GM21737 (cell line): ENCODE data around the gene SEMA3G.

ENCODE experiments used
- ATAC-seq: cut with Tn5 transposase; IDR thresholded peaks from one replicate; pipeline ENCODE4 v1.9.1; 2021; ENCODE audit warnings: mild to moderate bottlenecking, moderate library complexity; ENCODE audit not compliant: unreplicated experiment

Gene SEMA3G

DNA sequence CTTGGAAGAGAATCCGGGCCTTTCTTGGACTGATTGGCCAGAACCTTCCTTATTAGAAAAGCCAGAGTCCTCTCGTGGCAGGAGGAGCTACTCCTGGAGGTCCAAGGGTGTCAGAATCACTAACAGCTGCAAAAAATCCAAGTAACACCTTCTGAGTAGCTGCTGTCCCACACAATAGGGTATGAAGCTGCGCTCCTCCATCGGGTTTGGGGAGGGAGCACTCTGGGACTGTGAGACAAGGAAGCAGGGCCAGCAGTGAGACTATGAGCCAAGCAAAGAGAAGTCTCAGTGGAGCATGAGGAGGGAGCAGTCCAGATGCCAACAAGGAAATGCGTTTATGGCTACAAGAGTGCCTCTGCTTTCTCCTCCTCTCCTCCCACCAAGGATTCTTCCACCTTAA lies 21.7 kb downstream of the SEMA3G start:
- no peak for ATAC-seq

DNA sequence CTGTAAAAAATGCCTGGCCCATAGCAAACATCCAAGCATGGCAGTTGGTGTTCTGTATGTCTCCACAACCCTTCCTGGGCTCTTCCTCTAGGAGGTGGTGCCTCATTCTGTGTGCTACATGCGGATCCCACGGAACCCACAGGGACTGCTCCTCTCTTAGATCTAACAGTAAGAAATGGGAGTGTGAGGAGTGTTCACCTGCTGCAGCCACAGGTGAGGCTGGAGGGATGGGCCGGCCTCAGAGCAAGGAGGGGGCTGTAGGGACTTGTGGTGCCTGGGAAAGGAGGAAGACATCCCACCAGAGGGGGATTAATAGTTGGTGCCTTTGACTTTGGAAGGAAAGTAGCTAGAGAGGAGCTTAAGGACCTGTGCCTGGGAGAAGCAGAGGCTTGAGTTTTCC lies 22.2 kb downstream of the SEMA3G start:
- no peak for ATAC-seq

DNA sequence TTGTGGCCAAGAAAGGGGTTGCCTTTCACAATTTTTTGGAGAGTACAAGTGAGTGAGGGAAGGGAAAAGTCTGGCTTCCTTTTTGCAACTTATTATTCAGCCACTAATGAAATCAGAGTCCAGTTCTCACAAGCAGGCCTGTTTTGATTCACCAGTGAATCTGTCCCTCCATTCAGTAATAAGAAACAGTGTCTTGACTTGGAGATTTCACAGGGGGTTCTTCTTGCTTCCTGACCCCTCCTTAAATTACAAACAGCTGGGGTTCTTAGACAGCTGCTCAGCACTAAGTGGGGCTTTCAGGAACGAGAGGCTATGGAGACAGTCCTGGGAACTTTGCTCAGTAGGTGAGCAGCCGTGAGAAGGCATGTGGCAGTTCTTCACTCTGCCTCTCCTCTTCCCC lies 24.5 kb downstream of the SEMA3G start:
- ATAC-seq, result no peak

DNA sequence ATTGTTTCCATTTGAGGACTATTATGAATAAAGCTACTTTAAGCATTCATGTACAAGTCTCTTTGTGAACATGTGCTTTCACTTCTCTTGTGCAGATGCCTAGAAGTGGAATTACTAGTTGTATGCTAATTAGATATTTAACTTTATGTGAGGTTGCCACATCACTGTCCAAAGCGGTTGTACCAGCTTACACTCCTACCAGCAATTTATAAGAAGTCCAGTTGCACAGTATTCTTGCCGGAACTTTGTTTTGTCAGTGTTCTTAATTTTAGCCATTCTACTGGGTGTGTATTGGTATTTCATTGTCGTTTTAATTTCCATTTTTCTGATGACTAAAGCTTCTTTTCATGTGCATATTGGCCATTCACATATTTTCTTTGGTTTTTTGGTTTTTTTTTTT lies 29.1 kb downstream of the SEMA3G start:
- no peak for ATAC-seq

DNA sequence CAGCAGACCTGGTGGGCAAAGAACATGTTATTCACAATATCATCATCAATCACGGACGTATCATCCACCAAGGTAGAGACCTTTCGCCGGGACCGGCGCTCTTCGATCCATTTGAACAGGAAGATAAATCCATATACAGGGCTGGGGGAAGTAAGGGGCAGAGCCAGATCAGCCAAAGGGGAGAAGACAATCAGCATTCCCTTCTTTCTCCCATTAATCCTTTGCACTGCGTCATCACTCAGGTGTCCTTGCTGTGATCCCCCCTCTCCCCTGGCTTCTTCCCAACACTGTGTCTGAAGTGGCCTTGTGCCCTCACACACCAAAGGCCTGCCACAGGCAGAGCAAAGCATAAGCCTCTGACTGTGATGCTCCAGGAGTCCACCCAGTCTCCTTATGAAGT lies 36.4 kb downstream of the SEMA3G start:
- ATAC-seq, result no peak

DNA sequence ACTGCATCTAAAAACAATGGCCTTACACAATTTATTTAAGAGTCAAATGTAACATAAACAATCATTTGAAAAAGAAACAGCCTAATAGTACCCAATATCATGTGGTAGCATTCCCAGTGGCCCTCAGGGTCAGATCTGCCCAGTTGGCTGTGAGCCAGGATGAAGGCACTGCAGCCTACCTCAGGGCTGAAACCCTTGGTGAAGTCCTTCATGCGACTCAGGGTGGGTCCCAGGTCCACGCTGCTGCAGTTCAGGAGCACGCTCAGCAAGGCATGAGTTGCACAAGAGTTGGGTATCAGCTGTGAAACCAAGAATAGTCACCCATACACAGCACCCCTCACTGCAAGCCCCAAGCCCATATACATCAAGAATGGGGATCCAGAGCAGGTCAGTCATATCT lies 37.1 kb downstream of the SEMA3G start:
- no peak for ATAC-seq

DNA sequence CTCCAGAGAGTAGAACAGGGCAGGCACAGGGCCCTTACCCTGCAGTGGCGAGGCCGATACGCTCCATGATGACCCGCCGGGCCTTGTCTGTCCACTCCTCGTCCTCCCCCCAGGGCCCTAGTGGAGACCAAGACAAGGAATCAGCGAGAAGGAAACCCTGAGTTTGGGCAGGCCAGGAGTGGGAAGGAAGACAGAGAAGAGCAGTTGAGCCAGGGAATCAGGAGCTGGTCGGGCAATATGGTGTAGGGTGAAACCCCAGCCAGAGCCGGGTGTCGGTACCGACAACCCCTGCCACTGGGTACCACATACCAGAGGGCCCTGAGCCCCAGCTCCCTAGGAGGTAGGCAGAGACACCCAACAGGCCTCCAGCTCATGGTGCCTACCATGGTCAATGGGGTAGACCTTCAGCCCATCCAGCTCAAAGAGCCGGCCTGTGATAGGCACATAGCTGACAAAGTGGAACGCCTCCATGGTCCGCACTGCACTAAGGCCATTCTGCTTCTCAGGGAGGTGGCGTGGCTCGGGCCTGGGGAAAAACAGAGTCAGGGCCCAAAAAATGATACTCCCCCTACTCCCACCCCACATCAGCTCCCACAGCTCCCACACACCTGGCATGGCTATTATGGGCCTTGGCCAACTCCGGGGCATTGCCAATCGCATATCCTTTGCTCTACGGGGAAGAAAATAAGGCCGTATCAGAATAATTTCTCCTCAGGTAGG lies 38.0 kb downstream of the SEMA3G start:
- no peak for ATAC-seq

DNA sequence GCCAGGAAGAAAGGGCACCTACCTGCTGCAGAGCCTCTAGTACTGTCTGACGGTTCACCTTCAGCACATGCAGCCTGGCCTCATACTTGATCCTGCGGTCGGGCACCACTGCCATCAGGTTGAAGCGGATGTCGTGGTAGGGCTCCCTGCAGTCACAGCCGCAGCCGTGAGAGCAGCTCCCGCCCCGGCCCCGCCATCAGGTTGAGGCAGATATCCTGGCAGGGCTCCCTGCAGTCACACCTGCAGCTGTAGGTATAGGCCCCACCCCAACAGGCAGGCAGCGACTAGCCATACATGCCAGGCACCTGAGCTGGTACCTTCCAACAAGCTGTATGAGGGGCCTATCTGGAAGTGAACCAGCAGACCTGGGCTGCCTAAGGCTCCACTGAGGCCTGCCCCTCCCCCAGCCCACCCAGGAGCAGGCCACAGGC lies 38.7 kb downstream of the SEMA3G start:
- ATAC-seq, result no peak

DNA sequence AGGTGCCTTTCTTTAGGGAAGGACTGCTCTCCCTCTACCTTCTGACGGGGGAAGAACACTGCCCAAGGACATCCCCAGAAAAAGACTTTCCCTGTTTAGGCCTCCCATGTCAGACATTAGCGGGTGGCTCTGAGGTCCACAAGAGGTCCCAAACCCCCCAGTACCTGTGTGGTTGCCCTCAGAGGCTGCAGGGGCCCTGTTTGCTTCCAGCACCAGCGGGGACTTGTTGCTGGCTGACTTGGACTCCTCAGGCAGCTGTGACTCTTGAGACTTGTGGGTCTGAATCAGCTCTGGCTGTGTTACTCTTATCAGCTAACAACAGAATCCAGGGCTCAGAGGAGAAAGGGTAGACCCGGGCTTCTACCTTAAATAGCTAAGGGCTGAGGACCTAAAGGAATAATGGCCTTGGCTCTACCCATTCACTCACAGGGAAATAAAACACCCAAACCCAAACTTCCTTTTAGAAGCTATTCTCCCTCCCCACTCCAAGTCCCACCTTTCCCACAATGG lies 39.2 kb downstream of the SEMA3G start:
- no peak for ATAC-seq

DNA sequence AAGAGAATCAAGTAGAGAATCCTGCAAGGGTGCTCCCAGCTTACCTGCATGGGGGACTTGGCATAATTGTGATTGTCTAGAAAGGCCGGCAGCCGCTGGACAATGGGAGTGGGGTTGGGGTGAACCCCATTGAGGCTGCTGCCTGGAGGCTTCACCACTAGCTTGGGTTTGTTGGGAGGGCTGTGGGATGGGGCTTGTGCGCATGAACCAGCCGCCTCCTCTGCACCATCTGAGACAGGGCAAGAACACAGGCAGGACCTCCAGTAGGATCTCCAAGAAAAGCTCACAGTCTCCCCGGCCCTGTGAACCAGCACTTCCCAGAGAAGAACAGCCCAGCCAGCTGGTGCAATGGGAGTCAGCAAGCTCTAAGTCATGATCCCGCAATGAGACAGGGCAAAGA lies 39.8 kb downstream of the SEMA3G start:
- ATAC-seq, result no peak

DNA sequence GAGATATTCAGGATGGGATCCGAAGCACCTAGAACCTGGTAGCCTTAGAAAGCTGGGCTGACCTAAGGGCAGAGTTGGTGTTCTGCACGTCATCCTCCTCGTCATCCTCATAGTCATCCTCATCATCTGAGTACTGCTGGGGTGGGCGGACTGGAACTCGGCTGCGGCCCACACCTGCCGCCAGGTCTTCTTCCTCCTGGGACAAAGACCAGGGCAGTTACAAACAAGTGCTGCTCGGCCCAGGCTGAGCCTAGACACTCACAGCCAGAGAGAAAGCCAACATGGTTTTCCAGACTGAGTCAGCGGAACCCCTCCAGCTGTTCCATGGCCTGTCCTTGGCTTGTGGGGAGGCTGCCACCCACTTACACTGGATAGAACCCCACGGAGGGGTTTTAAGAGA lies 40.5 kb downstream of the SEMA3G start:
- ATAC-seq, result no peak

DNA sequence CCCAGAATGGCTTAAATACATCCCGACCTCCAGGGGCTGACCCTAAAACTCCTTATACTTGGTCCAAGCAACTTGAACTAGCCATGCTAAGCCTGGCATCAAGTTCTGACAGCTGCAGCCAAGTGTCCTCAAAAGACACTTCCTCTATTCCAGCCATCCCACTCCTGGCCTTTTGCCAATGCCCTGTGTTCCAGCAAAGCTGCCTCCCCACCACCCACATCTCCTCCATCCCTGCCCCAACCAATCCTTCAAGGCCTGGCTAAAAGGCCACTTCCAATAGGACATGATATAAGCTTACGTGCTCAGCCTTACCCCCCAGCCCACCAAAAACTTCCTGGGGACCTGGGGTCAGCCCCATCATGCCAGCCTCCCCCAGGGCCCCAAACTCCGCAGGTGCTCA lies 40.9 kb downstream of the SEMA3G start:
- no peak for ATAC-seq

DNA sequence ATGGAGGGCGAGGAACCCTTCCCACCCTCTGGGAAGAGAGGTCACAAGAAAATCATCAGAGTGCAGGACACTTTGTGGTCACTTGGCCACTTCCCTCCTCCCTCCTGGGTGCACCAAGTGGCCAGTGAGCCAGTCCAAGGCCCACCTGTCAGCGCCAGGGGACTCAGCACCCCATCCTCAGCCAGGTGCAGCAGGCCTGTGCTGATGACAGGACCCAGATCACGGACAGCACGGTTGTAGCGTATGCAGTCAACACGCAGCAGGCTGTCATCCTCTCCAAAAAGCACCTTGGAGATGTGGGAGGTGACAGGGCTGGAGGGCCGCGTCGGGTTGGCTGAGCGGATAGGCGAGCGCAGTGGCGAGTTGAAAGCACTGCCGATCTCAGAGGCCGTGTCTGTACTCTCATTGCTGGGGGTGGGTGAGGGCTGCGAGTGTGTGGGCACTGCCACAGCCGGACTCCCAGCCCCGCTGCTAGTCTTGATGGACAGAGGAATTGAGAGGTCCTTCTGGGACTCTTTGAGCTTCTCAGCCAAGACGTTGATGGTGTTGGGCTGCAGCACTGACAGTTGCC lies 41.5 kb downstream of the SEMA3G start:
- no peak for ATAC-seq

DNA sequence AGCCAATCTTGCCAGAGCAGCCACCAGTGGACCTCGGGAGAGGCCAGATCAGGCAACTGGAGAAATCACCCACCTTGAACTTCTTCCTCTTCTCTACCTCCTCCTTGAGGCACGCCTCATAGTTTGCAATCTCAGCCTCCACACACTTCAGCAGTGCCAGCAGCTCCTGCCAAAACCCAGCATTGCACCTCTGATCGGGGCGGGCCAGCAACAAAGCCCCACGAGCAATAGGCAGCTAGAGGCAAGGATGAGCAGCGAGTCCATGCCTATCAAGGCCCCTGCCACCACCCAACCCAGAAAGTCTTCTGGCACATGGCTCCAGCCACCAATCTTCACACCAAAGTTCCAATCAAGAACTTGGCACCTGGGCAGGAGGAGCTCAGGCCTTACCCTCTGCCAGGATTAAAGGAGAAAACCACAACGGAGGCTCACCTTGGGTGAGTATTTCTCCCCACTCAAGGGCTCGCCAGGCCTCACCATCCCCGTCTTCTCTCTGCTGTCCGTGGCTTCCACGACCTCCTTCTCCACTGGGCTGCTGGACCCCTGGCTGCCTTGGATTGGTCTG lies 42.1 kb downstream of the SEMA3G start:
- no peak for ATAC-seq

DNA sequence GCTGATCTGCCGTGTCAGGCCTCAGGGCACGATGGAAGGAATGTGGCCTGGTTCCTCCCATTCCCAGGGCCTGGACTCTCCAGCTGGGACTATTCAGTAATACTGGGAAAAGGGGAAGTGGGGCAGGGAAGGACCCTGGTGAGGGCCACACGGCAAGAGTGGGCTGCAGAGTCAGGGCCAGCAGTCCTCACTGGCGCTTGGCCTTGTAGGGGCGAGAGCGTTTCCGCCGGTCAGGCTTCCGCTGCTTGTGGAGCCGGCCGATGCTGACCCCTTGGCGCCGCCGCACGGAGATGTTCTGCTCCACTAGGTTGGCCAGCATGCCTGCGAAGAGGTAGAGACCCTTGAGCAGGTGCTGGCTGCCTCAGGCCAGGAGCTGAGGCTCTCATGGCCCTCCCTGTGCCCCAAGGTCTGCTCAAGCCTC lies 42.8 kb downstream of the SEMA3G start:
- ATAC-seq, result no peak

DNA sequence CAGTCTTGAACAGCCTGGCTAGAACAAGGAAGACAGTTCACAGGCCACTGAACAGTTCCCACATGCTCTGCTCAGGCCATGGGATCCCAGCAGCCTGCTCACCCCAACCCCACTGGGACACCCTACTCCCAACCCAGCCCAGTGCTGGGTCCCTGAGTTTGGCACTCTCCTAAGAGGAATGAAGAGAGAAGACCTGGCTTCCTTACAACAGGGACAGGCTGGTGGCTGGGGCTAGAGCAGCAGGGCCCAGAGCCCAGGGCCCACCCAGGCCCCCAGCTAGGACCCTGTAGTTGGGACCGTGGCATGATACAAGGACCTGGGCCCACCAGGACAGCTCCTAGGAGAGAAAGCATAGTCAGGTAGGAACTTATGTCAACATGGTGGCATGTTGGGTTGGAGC lies 43.4 kb downstream of the SEMA3G start:
- no peak for ATAC-seq

DNA sequence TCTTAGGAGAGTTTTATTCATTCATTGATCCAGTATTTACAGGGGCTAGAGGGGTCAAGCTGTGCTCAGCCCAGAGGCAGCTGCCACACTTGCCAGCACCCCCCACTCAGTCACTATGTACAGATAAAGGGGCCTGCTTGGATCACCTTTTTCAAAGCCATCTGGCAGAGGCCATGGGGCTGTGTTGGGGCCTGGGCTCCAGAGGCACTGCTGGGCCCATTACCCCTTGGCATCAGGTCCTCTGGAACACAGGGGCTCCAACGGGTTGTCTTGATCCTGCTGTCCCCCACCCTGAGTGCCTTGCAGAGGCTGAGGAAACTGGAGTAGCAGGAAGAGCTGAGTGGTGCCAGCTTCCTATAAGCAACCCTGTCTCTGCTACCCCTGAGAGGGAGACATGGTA lies 43.9 kb downstream of the SEMA3G start:
- no peak for ATAC-seq

DNA sequence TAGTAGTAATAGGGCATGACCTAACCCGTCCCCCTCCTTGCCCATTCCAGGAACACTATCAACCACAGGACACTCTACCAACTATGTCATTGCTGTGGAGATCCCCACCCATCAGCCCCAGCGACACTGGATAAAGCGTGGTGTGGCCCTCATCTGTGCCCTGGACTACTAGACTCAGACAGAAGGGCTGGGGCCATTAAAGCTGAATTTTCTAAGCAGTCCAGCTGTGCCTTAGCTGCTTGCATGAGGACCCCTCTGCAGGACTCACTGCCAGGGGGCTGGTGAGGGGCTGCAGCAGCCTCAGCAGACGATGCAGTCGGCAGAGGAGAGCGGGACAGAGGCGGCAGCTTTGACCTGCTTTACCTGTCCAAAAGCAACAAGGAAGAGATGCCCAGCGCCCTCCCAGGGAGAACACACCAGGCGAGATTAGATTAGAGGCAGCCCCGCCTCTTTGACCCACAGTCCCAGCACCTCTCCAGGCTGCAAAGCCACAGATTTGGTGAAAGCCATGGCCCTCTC lies 44.6 kb downstream of the SEMA3G start:
- ATAC-seq, result no peak

DNA sequence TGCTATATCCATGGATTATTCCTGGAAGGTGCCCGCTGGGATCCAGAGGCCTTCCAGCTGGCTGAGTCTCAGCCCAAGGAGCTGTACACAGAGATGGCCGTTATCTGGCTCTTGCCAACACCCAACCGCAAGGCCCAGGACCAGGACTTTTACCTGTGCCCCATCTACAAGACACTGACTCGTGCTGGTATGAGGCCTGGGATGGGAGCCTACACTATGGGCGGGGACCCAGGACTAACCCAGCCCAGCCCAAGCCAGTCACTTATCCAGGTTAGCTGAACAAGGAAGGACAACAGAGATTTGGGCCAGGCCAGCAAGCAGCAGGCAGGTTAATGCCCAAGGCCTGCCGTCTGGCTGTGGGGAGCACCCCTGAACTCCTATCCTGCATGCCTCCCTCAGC lies 45.3 kb downstream of the SEMA3G start:
- ATAC-seq, result no peak

DNA sequence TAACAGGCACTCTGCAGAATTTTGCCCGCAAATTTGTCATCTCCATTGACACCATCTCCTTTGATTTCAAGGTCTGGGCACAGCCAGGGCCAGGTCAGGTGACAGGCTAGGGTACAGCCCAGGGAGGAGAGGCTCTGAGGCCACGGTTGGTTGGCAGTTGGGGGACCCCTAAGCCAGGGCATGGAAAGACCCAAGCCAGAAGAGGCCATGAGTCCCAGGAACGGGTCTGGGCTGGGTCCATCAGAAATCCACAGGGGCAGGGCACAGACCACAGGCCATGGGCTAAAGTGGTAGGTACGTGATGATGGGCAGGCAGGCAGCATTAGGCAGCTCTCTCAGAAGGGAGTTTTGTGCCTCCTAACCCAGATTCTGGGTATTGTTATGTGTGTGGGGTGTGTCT lies 45.8 kb downstream of the SEMA3G start:
- no peak for ATAC-seq

DNA sequence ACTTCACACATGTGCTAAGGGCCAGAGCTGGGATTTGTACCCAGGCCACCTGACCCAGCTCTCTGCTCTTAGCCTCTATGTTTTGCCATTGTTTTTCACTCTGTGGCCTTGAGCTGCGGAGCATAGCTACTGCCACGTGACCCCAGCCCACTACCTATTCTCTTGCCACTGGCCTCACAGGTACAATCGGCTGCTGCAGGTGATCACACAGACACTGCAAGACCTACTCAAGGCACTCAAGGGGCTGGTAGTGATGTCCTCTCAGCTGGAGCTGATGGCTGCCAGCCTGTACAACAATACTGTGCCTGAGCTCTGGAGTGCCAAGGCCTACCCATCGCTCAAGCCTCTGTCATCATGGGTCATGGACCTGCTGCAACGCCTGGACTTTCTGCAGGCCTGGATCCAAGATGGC lies 46.2 kb downstream of the SEMA3G start:
- no peak for ATAC-seq

DNA sequence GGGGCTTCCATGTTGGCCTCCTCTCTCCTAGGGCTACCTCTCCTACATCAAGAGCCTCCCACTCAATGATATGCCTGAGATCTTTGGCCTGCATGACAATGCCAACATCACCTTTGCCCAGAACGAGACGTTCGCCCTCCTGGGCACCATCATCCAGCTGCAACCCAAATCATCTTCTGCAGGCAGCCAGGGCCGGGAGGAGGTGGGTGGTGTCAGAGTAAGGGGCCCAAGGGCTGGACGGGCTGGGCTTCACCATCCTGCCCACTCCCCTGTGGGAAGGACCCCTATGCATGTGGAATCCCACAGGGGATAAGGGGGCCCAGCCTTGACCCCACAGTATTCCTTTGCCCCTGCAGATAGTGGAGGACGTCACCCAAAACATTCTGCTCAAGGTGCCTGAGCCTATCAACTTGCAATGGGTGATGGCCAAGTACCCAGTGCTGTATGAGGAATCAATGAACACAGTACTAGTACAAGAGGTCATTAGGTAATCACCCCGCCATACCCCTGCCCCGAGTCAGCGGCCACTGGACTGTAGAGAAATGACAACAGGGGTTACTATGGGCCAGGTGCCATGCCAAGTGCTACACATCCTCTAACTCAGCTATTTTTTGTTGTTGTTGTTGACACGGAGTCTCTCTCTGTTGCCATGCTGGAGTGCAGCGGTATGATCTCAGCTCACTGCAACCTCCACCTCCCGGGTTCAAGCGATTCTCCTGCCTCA lies 47.1 kb downstream of the SEMA3G start:
- ATAC-seq, result no peak
